IPS-15b (cell line): ENCODE data around the gene CADM2.

Experiments
- H3K27me3 ChIP-seq: one replicate; pipeline ENCODE4 v1.6.1; 2013; ENCODE audit warnings: low read length; ENCODE audit not compliant: control insufficient read depth, insufficient read depth
- H3K36me3 ChIP-seq: one replicate; pipeline ENCODE4 v1.6.1; 2013; ENCODE audit warnings: low read length; ENCODE audit not compliant: control insufficient read depth, insufficient read depth
- H3K4me1 ChIP-seq: one replicate; pipeline ENCODE4 v1.6.1; 2013; ENCODE audit warnings: mild to moderate bottlenecking, low read length; ENCODE audit not compliant: control insufficient read depth, insufficient read depth
- H3K4me3 ChIP-seq: one replicate; pipeline ENCODE4 v1.5.1; 2013; ENCODE audit warnings: low read depth, low read length
- H3K9ac ChIP-seq: one replicate; pipeline ENCODE4 v1.6.1; 2013; ENCODE audit warnings: low read depth, mild to moderate bottlenecking, low read length
- H3K9me3 ChIP-seq: one replicate; pipeline ENCODE4 v1.6.1; 2013; ENCODE audit warnings: mild to moderate bottlenecking, low read length; ENCODE audit not compliant: control insufficient read depth, insufficient read depth

Gene CADM2

DNA sequence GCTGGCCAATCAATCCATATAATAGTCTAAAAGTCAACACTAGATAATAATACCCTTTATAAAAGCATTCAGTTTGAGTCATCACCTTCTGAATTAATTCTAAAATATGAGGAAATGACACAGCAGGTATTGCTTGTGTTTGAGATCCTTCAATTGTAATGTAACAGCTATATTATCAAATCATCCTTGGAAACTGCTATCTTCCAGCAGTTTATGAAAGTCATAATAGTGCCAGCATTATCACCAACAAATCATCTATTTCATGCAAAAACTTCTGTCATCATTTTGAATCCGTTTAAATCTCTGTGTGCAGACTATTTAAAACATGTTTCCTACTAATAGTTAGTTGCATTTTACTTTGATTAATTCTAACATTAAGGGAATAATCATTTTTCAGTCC is 468.7 kb downstream of the CADM2 start:
- Histone ChIP-seq H3K4me3 (no peak overlapping the region), H3K36me3 (no peaks in the 10 kb centered on the region), H3K9ac (no peak overlapping the region), H3K4me1 (no peaks in the 10 kb centered on the region), H3K27me3 (no peaks in the 10 kb centered on the region), H3K9me3 (no peaks in the 10 kb centered on the region)

DNA sequence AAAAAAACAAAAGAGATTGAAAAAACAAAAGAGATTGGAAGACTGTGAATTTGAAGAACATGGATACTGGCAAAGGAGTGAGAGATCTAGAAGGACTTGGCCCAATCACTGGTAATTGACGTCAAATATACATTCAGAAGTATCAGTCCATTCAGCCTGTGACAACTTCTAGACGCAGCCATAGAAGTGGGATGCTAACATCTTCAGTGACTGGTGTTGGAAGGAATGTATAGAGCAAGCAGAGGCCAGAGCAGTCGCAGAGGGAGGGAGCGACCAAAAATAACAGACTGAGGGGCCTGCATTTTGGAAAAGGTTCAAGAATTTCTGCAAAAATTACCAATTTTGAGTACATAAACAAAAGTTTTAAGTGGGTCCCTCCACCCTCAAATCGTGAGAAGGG is 473.3 kb downstream of the CADM2 start:
- H3K9ac ChIP-seq: no peak overlapping the region

GRCh38 chr3:85433319-85433718 is 474.5 kb downstream of the CADM2 start:
- Histone ChIP-seq H3K4me1 (no peaks in the 10 kb centered on the region), H3K27me3 (no peaks in the 10 kb centered on the region), H3K9ac (no peak overlapping the region), H3K9me3 (no peaks in the 10 kb centered on the region), H3K4me3 (no peak overlapping the region), H3K36me3 (no peaks in the 10 kb centered on the region)

More for the DNA sequence above, 473.3 kb downstream of the CADM2 start:
- H3K4me1 ChIP-seq: no peaks in the 10 kb centered on the region
- H3K27me3 ChIP-seq: no peaks in the 10 kb centered on the region
- H3K4me3 ChIP-seq: no peak overlapping the region
- no peaks in the 10 kb centered on the region for H3K9me3 ChIP-seq
- no peaks in the 10 kb centered on the region for H3K36me3 ChIP-seq

DNA sequence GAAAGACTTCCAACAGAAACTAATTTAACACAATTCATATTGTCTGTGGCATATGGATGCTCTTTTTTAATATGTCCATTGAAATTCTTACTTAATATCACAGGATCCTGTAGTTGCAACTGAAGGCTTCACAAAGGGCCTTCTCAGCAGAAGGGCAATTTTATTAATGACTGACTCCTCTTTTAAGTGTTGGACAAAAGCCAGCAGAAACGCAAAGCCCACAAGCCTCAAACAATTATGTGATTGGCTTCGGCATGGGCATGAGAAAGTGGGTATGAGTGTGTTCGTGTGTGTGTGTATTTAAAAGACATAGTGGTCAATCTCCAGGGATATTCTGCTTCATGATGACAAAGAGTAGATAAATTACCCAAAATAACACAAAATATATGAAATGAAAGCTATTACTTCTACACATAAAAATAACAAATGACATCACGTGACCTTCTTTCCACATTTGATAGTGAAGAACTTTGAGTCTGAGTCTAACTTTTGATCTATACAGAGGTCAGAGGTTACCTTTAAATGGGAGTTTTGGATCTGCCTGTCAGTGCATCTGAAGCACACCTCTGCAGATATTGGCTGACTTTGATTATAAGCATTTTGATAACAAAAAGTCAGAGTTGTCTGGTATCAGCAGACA is 496.9 kb downstream of the CADM2 start:
- H3K27me3 ChIP-seq: no peaks in the 10 kb centered on the region
- no peaks in the 10 kb centered on the region for H3K36me3 ChIP-seq
- no peak overlapping the region for H3K4me3 ChIP-seq
- H3K9ac ChIP-seq: no peak overlapping the region
- no peaks in the 10 kb centered on the region for H3K4me1 ChIP-seq
- H3K9me3 ChIP-seq: no peaks in the 10 kb centered on the region

DNA sequence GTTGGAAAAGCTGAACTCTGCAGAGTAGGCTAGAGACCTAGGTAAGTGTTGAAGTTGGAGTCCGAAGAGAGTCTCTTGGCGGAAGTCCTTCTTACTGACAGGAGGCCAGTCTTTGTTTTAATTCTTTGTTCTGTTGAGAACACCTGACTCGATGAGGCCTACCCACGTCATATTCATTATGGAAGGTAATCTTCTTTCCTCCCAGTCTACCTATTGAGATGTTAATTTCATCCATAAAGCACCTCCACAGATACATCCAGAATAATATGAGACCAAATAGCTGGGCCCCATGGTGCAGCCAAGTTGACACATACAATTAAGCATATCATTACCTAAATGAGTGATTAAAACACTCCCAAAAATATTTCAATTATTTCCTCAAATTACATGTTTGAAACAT is 515.5 kb downstream of the CADM2 start:
- Histone ChIP-seq H3K9me3 (no peaks in the 10 kb centered on the region), H3K4me3 (no peak overlapping the region), H3K9ac (no peak overlapping the region), H3K27me3 (no peaks in the 10 kb centered on the region), H3K4me1 (no peaks in the 10 kb centered on the region), H3K36me3 (no peaks in the 10 kb centered on the region)

- no peak overlapping the region for H3K4me3 ChIP-seq
- no peaks in the 10 kb centered on the region for H3K9me3 ChIP-seq
- H3K4me1 ChIP-seq: no peaks in the 10 kb centered on the region
- H3K27me3 ChIP-seq: no peaks in the 10 kb centered on the region
- no peak overlapping the region for H3K9ac ChIP-seq
- H3K36me3 ChIP-seq: no peaks in the 10 kb centered on the region
Measured at GRCh38 chr3:85475346-85475745, 516.6 kb downstream of the CADM2 start.

GRCh38 chr3:85476891-85477495 is 518.2 kb downstream of the CADM2 start:
- H3K9me3 ChIP-seq: no peaks in the 10 kb centered on the region
- H3K4me1 ChIP-seq: no peaks in the 10 kb centered on the region
- no peak overlapping the region for H3K9ac ChIP-seq
- H3K27me3 ChIP-seq: no peaks in the 10 kb centered on the region
- no peaks in the 10 kb centered on the region for H3K36me3 ChIP-seq
- no peak overlapping the region for H3K4me3 ChIP-seq

- H3K9ac ChIP-seq: no peak overlapping the region
- no peaks in the 10 kb centered on the region for H3K4me1 ChIP-seq
- no peaks in the 10 kb centered on the region for H3K9me3 ChIP-seq
- H3K27me3 ChIP-seq: no peaks in the 10 kb centered on the region
- H3K4me3 ChIP-seq: no peak overlapping the region
- H3K36me3 ChIP-seq: no peaks in the 10 kb centered on the region
Measured at GRCh38 chr3:85481411-85482212, 522.8 kb downstream of the CADM2 start.

DNA sequence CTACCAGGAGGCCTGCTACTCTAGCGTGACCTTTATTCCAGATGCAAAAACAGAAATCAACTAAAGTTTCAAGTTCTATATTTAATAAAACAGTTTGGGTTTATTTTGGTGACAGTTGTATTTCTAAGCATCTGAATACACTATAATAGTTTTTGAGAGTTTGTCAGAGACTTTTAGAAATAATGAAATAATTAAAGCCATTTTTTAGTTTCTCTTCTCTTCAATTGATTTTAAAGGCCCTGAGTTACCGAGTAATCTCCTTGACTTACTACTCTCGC is 523.4 kb downstream of the CADM2 start:
- H3K9me3 ChIP-seq: no peaks in the 10 kb centered on the region
- no peaks in the 10 kb centered on the region for H3K36me3 ChIP-seq
- H3K27me3 ChIP-seq: no peaks in the 10 kb centered on the region
- no peak overlapping the region for H3K4me3 ChIP-seq
- H3K9ac ChIP-seq: no peak overlapping the region
- H3K4me1 ChIP-seq: no peaks in the 10 kb centered on the region

DNA sequence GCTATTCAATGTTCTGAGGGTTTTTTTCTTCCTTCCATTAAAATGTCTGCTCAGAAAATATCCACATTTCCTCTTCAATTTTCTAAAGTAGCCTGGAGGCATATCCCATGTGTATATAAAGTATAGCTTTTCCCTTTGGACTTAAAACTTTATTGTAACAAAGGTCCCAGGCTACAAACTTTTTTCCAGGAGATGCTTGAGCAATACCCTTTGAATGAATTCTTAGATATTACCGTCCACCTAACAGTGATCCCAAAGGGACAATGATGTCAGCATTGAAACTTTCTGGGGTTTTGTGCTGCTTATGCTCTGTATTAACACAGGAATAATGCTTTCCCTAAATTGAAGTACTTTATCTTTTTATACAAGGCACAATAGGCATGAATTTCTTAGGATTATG is 525.2 kb downstream of the CADM2 start:
- no peaks in the 10 kb centered on the region for H3K27me3 ChIP-seq
- no peaks in the 10 kb centered on the region for H3K4me1 ChIP-seq
- no peak overlapping the region for H3K9ac ChIP-seq
- no peaks in the 10 kb centered on the region for H3K9me3 ChIP-seq
- no peak overlapping the region for H3K4me3 ChIP-seq
- H3K36me3 ChIP-seq: no peaks in the 10 kb centered on the region

- Histone ChIP-seq H3K4me1 (no peaks in the 10 kb centered on the region), H3K9ac (no peak overlapping the region), H3K9me3 (no peaks in the 10 kb centered on the region), H3K4me3 (no peak overlapping the region), H3K36me3 (no peaks in the 10 kb centered on the region), H3K27me3 (no peaks in the 10 kb centered on the region)
Measured at GRCh38 chr3:85487375-85487774, 528.6 kb downstream of the CADM2 start.

DNA sequence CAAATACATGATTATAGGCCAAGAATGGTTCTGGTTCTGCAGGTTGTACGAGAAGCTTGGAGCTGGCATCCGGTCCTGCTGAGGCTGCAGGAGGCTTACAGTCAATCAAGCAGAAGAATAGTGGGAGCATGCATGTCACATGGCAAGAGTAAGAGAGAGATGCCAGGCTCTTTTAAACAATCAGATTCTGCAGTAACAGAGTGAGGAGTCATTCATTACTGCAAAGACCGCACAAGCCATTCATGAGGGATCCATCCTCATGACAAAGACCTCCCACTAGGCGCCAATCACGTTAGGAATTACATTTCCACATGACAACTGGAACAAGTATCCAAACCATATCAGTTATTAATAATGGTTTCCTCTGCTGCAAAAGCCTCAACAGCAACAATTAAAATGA is 536.8 kb downstream of the CADM2 start:
- Histone ChIP-seq H3K9me3 (no peaks in the 10 kb centered on the region), H3K4me1 (peaks cover 7% of the 10 kb centered on the region), H3K4me3 (no peak overlapping the region), H3K36me3 (no peaks in the 10 kb centered on the region), H3K9ac (no peak overlapping the region), H3K27me3 (no peaks in the 10 kb centered on the region)
